HUDEP-2 (cell line): ENCODE data around the gene PIK3R6.
A peak's percentile ranks its signal among the peaks of the same experiment; 100 is the strongest.

ENCODE experiments used
- DNase-seq, 76 experiments: peaks; one replicate each; lab custom pipeline; 2025; ENCODE audit not compliant: unreplicated experiment in 76 of 76; lab: John Stamatoyannopoulos, UW

The PIK3R6 gene

GRCh38 chr17:8894202-8894671 lies 26.8 kb upstream of the PIK3R6 start:
- DNase-seq, result no peak

- DNase-seq, result no peak
These were observed 26.2 kb upstream of the PIK3R6 start for GRCh38 chr17:8893621-8894201.

GRCh38 chr17:8893059-8893458 lies 25.6 kb upstream of the PIK3R6 start:
- DNase-seq, result no peak

GRCh38 chr17:8892338-8892690 lies 24.8 kb upstream of the PIK3R6 start:
- DNase-seq, result no peak

- no peak for DNase-seq
These were observed 23.2 kb upstream of the PIK3R6 start for GRCh38 chr17:8890671-8891070.

- no peak for DNase-seq
These were observed 22.2 kb upstream of the PIK3R6 start for GRCh38 chr17:8889458-8890210.

- DNase-seq, result no peak
These were observed 21.3 kb upstream of the PIK3R6 start for GRCh38 chr17:8888704-8889302.

GRCh38 chr17:8887834-8888703 lies 20.6 kb upstream of the PIK3R6 start:
- no peak for DNase-seq

- no peak for DNase-seq
These were observed 19.8 kb upstream of the PIK3R6 start for GRCh38 chr17:8887301-8887700.

GRCh38 chr17:8885967-8886684 lies 18.7 kb upstream of the PIK3R6 start:
- no peak for DNase-seq

- peak in 23 of 76 experiments; percentile 2 to 36 (median 16) for DNase-seq
These were observed 17.9 kb upstream of the PIK3R6 start for GRCh38 chr17:8885163-8885966.

- no peak for DNase-seq
These were observed 17.0 kb upstream of the PIK3R6 start for GRCh38 chr17:8884336-8884990.

GRCh38 chr17:8883353-8883752 lies 15.9 kb upstream of the PIK3R6 start:
- no peak for DNase-seq

GRCh38 chr17:8881606-8882005 lies 14.1 kb upstream of the PIK3R6 start:
- no peak for DNase-seq

GRCh38 chr17:8880466-8880865 lies 13.0 kb upstream of the PIK3R6 start:
- DNase-seq, result no peak

- DNase-seq, result no peak
These were observed 11.9 kb upstream of the PIK3R6 start for GRCh38 chr17:8879410-8879809.

GRCh38 chr17:8877984-8878383 lies 10.5 kb upstream of the PIK3R6 start:
- DNase-seq, result no peak

GRCh38 chr17:8875957-8876356 lies 8.5 kb upstream of the PIK3R6 start:
- no peak for DNase-seq

GRCh38 chr17:8875436-8875835 lies 8.0 kb upstream of the PIK3R6 start:
- no peak for DNase-seq
